ENCODE measurements around the gene SLC5A6. TPM values are rescaled to one million over a fixed set of nuclear protein-coding genes. Genes with fewer than 3 reads are reported as not detected.
"Not testable (repeated sequence)": the region's sequence is repeated elsewhere in the genome, so short reads cannot be mapped to it uniquely, and the experiment has no call there.

The SLC5A6 gene
- polyA plus RNA-seq, 3 donors, result 46.6 to 56.2 (median 48.8) TPM

GRCh38 chr2:27178469-27178868, 33.6 kb downstream of the SLC5A6 start:
- no peak for DNase-seq

- DNase-seq, result no peak
Measured at GRCh38 chr2:27177441-27178351, 34.4 kb downstream of the SLC5A6 start.

- not testable (repeated sequence) for DNase-seq
Measured at GRCh38 chr2:27175781-27176180, 36.3 kb downstream of the SLC5A6 start.

GRCh38 chr2:27175330-27175729, 36.7 kb downstream of the SLC5A6 start:
- DNase-seq, result no peak

GRCh38 chr2:27174638-27175037, 37.4 kb downstream of the SLC5A6 start:
- DNase-seq, result no peak

GRCh38 chr2:27171351-27171848, 40.7 kb downstream of the SLC5A6 start:
- no peak for DNase-seq

GRCh38 chr2:27170581-27171337, 41.3 kb downstream of the SLC5A6 start:
- DNase-seq, result no peak

GRCh38 chr2:27164960-27165763, 46.9 kb downstream of the SLC5A6 start:
- no peak for DNase-seq

- DNase-seq, result no peak
Measured at GRCh38 chr2:27162151-27163121, 49.6 kb downstream of the SLC5A6 start.

- DNase-seq, result no peak
Measured at GRCh38 chr2:27160191-27160590, 51.9 kb downstream of the SLC5A6 start.

- no peak for DNase-seq
Measured at GRCh38 chr2:27159271-27159670, 52.8 kb downstream of the SLC5A6 start.

GRCh38 chr2:27158468-27158867, 53.6 kb downstream of the SLC5A6 start:
- DNase-seq, result no peak

GRCh38 chr2:27155069-27155520, 57.0 kb downstream of the SLC5A6 start:
- DNase-seq, result no peak

- peak; percentile 63 for DNase-seq
Measured at GRCh38 chr2:27154488-27154887, 57.6 kb downstream of the SLC5A6 start.

GRCh38 chr2:27152796-27153464, 59.1 kb downstream of the SLC5A6 start:
- no peak for DNase-seq

GRCh38 chr2:27152102-27152795, 59.8 kb downstream of the SLC5A6 start:
- no peak for DNase-seq

- DNase-seq, result no peak
Measured at GRCh38 chr2:27150639-27151230, 61.3 kb downstream of the SLC5A6 start.

All from renal pelvis (tissue), 4 donors.